K562 (cell line): ENCODE results near the gene WDR91. TPM values are rescaled to one million over a fixed set of nuclear protein-coding genes. Genes with fewer than 3 reads are reported as not detected.
A peak's percentile ranks its signal among the peaks of the same experiment; 100 is the strongest.

Source experiments
- ARNT ChIP-seq, 2 experiments: fragments of 450-650 bp; IDR thresholded peaks; 2 replicates each; pipeline ENCODE4 v1.6.1; 2016; ENCODE audit warnings: mild to moderate bottlenecking in 1 of 2
- ATF1 ChIP-seq, 2 experiments: fragments of 450-650 bp in 1 of 2; IDR thresholded peaks; 2 replicates each; pipeline ENCODE4 v1.6.1; 2016; ENCODE audit warnings: missing compliant biosample characterization in 1 of 2, missing genetic modification characterization in 1 of 2
- BRD4 ChIP-seq: fragments of 200-600 bp; sonication (generic); IDR thresholded peaks from 2 replicates; pipeline ENCODE4 v1.6.1; 2017; ENCODE audit warnings: inconsistent platforms
- CXXC5 ChIP-seq: fragments of 250-450 bp; sonication (Bioruptor Pico); IDR thresholded peaks from 2 replicates; pipeline ENCODE4 v1.8.0; 2022; ENCODE audit warnings: inconsistent platforms, mild to moderate bottlenecking, moderate library complexity
- GABPA ChIP-seq: fragments of 200-800 bp; sonication (Bioruptor generic); conservative IDR thresholded peaks from 2 replicates; pipeline ENCODE4 v1.6.1; 2016; ENCODE audit warnings: low read depth, missing genetic modification characterization, missing compliant biosample characterization
- HOXB6 ChIP-seq: fragments of 250-450 bp; sonication (Bioruptor Pico); IDR thresholded peaks from 2 replicates; pipeline ENCODE4 v1.5.1; 2022; ENCODE audit warnings: mild to moderate bottlenecking, borderline replicate concordance
- L3MBTL2 ChIP-seq: fragments of 450-650 bp; IDR thresholded peaks from 2 replicates; pipeline ENCODE4 v1.6.1; 2016; ENCODE audit warnings: mild to moderate bottlenecking, moderate library complexity
- NBN ChIP-seq: fragments of 450-650 bp; IDR thresholded peaks from 2 replicates; pipeline ENCODE4 v1.6.1; 2016; ENCODE audit warnings: low read depth, mild to moderate bottlenecking
- PHF21A ChIP-seq: fragments of 450-650 bp; IDR thresholded peaks from 2 replicates; pipeline ENCODE4 v1.6.1; 2017; ENCODE audit warnings: low read depth, borderline replicate concordance
- ZNF217 ChIP-seq: sonication (generic); formaldehyde crosslinking; IDR thresholded peaks from 2 replicates; pipeline ENCODE4 v1.8.0; 2022; ENCODE audit warnings: mild to moderate bottlenecking, missing genetic modification reagents
- ZNF589 ChIP-seq: fragments of 200-800 bp; sonication (Bioruptor generic); IDR thresholded peaks from 2 replicates; pipeline ENCODE4 v1.6.1; 2016; ENCODE audit warnings: low read depth, missing genetic modification characterization, missing compliant biosample characterization
- polyA plus RNA-seq, 8 experiments: library from polyadenylated mRNA; depleted of rRNA in 4 of 8; stranded (reverse) in 5 of 8; unstranded in 3 of 8; fragments of >200 nt; fragmentation: Nextera tagmentation in 2 of 8; fragmentation: Illumina TruSeq in 1 of 8; extraction: Ambion mirVana in 2 of 8; extraction: Trizol in 1 of 8; gene quantifications; 2 replicates each; pipeline versions ENCODE4 v1.2.1 to v1.2.3, GENCODE V29; 2011 to 2014; ENCODE audit warnings: inconsistent platforms in 1 of 8, missing spikeins in 1 of 8
- total RNA-seq, 7 experiments: library from RNA; depleted of rRNA in 6 of 7; stranded (reverse); fragments of >200 nt in 6 of 7; fragmentation: Illumina TruSeq in 2 of 7; extraction: Trizol in 2 of 7; gene quantifications; 2 replicates each; pipeline versions ENCODE4 v1.2.1 to v1.2.3, GENCODE V29; 2011 to 2021; ENCODE audit warnings: low replicate concordance in 1 of 7
- TF ChIP-seq, protein P1 (sequence below), 2 experiments: fragments of 450-650 bp in 1 of 2; sonication (generic) in 1 of 2; formaldehyde crosslinking in 1 of 2; IDR thresholded peaks; 2 replicates each; pipeline versions ENCODE4 v1.7.1 to v1.9.0; 2016 to 2022; ENCODE audit warnings: inconsistent platforms in 1 of 2, mild to moderate bottlenecking in 1 of 2, missing genetic modification reagents in 1 of 2

Gene WDR91
- total and polyA plus RNA-seq, 9 of the 15 experiments (the other 6 are each of a cell fraction or from before 2014, with no cell fraction given): 1.9 to 18.2 (median 9.8) TPM

DNA sequence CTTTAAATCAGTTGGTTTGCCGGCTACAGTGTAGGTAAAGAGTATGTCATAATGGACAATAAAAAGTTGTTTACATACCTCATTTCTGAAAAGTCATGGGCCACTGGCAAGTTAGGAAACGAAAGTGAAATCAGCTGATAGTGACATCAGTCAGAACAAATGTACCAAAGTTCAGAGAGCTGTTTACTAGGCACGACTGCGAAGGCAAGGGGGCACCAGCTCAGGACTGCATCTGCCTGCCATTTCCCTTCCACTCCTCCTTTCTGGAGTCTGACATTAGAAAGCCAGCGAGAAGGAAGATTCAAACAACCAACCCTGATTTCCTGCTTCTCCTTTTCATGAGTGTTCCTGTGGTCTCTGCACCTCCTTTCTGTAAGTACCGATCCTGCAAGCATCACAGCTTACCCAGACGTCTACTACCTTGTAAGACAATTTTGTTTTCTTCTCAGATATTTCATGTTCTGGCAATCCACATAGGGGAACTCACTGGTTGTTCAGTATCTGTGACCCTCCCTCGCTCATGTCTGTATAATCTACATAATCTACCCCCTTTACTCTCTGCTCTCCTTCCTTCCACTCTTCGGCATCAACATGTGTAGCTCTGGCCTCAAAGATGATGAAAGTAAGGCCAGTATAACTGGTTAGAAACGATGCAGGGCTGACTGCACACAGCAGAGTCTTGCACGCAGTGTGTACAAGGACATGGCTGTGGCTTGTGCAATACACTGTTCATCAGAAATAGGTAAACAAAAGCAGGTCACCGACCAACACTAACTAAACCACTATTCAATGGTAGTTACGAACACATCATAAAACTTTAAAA is 63.2 kb downstream of the WDR91 start, which contains the start of gene TMEM140 (continued):
- TF ChIP-seq, protein P1, sequence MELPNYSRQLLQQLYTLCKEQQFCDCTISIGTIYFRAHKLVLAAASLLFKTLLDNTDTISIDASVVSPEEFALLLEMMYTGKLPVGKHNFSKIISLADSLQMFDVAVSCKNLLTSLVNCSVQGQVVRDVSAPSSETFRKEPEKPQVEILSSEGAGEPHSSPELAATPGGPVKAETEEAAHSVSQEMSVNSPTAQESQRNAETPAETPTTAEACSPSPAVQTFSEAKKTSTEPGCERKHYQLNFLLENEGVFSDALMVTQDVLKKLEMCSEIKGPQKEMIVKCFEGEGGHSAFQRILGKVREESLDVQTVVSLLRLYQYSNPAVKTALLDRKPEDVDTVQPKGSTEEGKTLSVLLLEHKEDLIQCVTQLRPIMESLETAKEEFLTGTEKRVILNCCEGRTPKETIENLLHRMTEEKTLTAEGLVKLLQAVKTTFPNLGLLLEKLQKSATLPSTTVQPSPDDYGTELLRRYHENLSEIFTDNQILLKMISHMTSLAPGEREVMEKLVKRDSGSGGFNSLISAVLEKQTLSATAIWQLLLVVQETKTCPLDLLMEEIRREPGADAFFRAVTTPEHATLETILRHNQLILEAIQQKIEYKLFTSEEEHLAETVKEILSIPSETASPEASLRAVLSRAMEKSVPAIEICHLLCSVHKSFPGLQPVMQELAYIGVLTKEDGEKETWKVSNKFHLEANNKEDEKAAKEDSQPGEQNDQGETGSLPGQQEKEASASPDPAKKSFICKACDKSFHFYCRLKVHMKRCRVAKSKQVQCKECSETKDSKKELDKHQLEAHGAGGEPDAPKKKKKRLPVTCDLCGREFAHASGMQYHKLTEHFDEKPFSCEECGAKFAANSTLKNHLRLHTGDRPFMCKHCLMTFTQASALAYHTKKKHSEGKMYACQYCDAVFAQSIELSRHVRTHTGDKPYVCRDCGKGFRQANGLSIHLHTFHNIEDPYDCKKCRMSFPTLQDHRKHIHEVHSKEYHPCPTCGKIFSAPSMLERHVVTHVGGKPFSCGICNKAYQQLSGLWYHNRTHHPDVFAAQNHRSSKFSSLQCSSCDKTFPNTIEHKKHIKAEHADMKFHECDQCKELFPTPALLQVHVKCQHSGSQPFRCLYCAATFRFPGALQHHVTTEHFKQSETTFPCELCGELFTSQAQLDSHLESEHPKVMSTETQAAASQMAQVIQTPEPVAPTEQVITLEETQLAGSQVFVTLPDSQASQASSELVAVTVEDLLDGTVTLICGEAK (IDR thresholded peaks at IDR 0.05): peak; percentile 70
- TF ChIP-seq, protein P1 (CRISPR knock-in tag; IDR thresholded peaks at IDR 0.05): no peak
- TF ChIP-seq PHF21A (no peak), BRD4 (no peak), L3MBTL2 (0 out of 2 replicates have a peak, but pooled peaks have one; percentile 23), ZNF217 (CRISPR knock-in tag) (no peak), HOXB6 (CRISPR knock-in tag) (peak; percentile 78; the same call in 1 of the 2 replicates), ZNF589 (CRISPR knock-in tag) (peak; percentile 46; the same call in 1 of the 2 replicates), GABPA (tag) (peak; percentile 32; the same call in 1 of the 2 replicates), ATF1 (CRISPR knock-in tag; IDR thresholded peaks at IDR 0.05) (no peak), ATF1 (tag; IDR thresholded peaks at IDR 0.05) (peak; percentile 85), CXXC5 (CRISPR knock-in tag) (no peak; the same call in 1 of the 2 replicates), NBN (peak; percentile 22; the same call in 1 of the 2 replicates), ARNT (IDR thresholded peaks at IDR 0.05) (0 out of 4 replicates have a peak, but pooled peaks of 1 of the 2 experiments have one; percentile 15)
